ENCODE data around the gene TPK1. TPM values are rescaled to one million over a fixed set of nuclear protein-coding genes. Genes with fewer than 3 reads are reported as not detected.

TPK1 gene
- total and polyA plus RNA-seq, 8 donors: 1.8 to 13.0 (median 4.3) TPM

GRCh38 chr7:144777005-144777839 lies 58.6 kb downstream of the TPK1 start:
- intact Hi-C loops (cut with DNase I; ENCODE audit: low total_unique reads): no loop called here
- TF ChIP-seq POLR2AphosphoS5 (IDR thresholded peaks at IDR 0.05): no peak
- no peak for TF ChIP-seq CTCF (IDR thresholded peaks at IDR 0.05)
- no peak for TF ChIP-seq EP300 (IDR thresholded peaks at IDR 0.05)
- no peak for TF ChIP-seq POLR2A (IDR thresholded peaks at IDR 0.05)
- WGBS, 5 donors: 56 to 81% (median 64%) methylated on average over 3 of the region's 3 CpGs

GRCh38 chr7:144776447-144776846 lies 59.4 kb downstream of the TPK1 start:
- no peaks in the 10 kb centered on the region for H3K9me3 ChIP-seq
- H3K4me1 ChIP-seq: no peaks in the 10 kb centered on the region
- no peak overlapping the region for H3K4me3 ChIP-seq
- DNase-seq: no peak
- no peak overlapping the region for H3K27ac ChIP-seq
- no peaks in the 10 kb centered on the region for H3K36me3 ChIP-seq
- intact Hi-C loops (cut with DNase I; ENCODE audit: low total_unique reads): no loop called here
- no peaks in the 10 kb centered on the region for H3K27me3 ChIP-seq
- TF ChIP-seq CTCF (IDR thresholded peaks at IDR 0.05) (no peak), EP300 (IDR thresholded peaks at IDR 0.05) (no peak), POLR2A (IDR thresholded peaks at IDR 0.05) (no peak), POLR2AphosphoS5 (IDR thresholded peaks at IDR 0.05) (no peak)
- 65 to 87% (median 78%) methylated on average over 4 of the region's 4 CpGs for WGBS, 5 donors

More at GRCh38 chr7:144777005-144777839, 58.6 kb downstream of the TPK1 start:
- no peaks in the 10 kb centered on the region for H3K4me1 ChIP-seq
- H3K36me3 ChIP-seq: no peaks in the 10 kb centered on the region
- no peaks in the 10 kb centered on the region for H3K9me3 ChIP-seq
- no peak overlapping the region for H3K4me3 ChIP-seq
- H3K27me3 ChIP-seq: no peaks in the 10 kb centered on the region
- no peak for DNase-seq
- no peak overlapping the region for H3K27ac ChIP-seq

- Histone ChIP-seq H3K4me1 (no peaks in the 10 kb centered on the region), H3K27me3 (no peaks in the 10 kb centered on the region), H3K9me3 (no peaks in the 10 kb centered on the region), H3K4me3 (no peak overlapping the region), H3K36me3 (no peaks in the 10 kb centered on the region), H3K27ac (no peak overlapping the region)
- DNase-seq: peak in 1 of 2 donors; percentile 8
- whole genome bisulfite sequencing, 5 donors: 52 to 69% (median 56%) methylated on average over 2 of the region's 2 CpGs
- intact Hi-C loops (cut with DNase I; ENCODE audit: low total_unique reads): no loop called here
- TF ChIP-seq POLR2AphosphoS5 (IDR thresholded peaks at IDR 0.05) (no peak), CTCF (IDR thresholded peaks at IDR 0.05) (no peak), POLR2A (IDR thresholded peaks at IDR 0.05) (no peak), EP300 (IDR thresholded peaks at IDR 0.05) (no peak)
These were observed 60.1 kb downstream of the TPK1 start for GRCh38 chr7:144775749-144776148.

- no peaks in the 10 kb centered on the region for H3K27me3 ChIP-seq
- intact Hi-C loops (cut with DNase I; ENCODE audit: low total_unique reads): no loop called here
- no peaks in the 10 kb centered on the region for H3K9me3 ChIP-seq
- H3K36me3 ChIP-seq: no peaks in the 10 kb centered on the region
- H3K4me3 ChIP-seq: no peak overlapping the region
- no peak overlapping the region for H3K27ac ChIP-seq
- TF ChIP-seq POLR2A (IDR thresholded peaks at IDR 0.05): no peak
- no peak for TF ChIP-seq EP300 (IDR thresholded peaks at IDR 0.05)
- no peak for TF ChIP-seq POLR2AphosphoS5 (IDR thresholded peaks at IDR 0.05)
- no peak for TF ChIP-seq CTCF (IDR thresholded peaks at IDR 0.05)
- DNase-seq: no peak
- H3K4me1 ChIP-seq: no peaks in the 10 kb centered on the region
- WGBS, 5 donors: 76 to 89% (median 84%) methylated on average over 2 of the region's 2 CpGs
These were observed 63.9 kb downstream of the TPK1 start for GRCh38 chr7:144771927-144772326.
